Neural cell (in vitro differentiated cells): ENCODE measurements around the gene ACY1.

Experiments used
- REST ChIP-seq: IDR thresholded peaks from 2 replicates; pipeline ENCODE4 v1.6.1; 2012; ENCODE audit warnings: borderline replicate concordance
- TF ChIP-seq, protein P1 (sequence below): fragments of 450-650 bp; IDR thresholded peaks from 2 replicates; pipeline ENCODE4 v1.5.1; 2014; ENCODE audit warnings: antibody characterized with exemption, mild to moderate bottlenecking, moderate library complexity; ENCODE audit not compliant: poor library complexity, severe bottlenecking

GRCh38 chr3:51966486-51966885, 16.8 kb upstream of the ACY1 start:
- TF ChIP-seq REST: no peak
- TF ChIP-seq, protein P1, sequence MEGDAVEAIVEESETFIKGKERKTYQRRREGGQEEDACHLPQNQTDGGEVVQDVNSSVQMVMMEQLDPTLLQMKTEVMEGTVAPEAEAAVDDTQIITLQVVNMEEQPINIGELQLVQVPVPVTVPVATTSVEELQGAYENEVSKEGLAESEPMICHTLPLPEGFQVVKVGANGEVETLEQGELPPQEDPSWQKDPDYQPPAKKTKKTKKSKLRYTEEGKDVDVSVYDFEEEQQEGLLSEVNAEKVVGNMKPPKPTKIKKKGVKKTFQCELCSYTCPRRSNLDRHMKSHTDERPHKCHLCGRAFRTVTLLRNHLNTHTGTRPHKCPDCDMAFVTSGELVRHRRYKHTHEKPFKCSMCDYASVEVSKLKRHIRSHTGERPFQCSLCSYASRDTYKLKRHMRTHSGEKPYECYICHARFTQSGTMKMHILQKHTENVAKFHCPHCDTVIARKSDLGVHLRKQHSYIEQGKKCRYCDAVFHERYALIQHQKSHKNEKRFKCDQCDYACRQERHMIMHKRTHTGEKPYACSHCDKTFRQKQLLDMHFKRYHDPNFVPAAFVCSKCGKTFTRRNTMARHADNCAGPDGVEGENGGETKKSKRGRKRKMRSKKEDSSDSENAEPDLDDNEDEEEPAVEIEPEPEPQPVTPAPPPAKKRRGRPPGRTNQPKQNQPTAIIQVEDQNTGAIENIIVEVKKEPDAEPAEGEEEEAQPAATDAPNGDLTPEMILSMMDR: no peak
